ENCODE results near the gene CAMTA2. TPM values are rescaled to one million over a fixed set of nuclear protein-coding genes. Genes with fewer than 3 reads are reported as not detected.

CAMTA2 gene
- polyA plus RNA-seq, 3 donors = 23.9 to 35.5 (median 24.3) TPM

- no peak for DNase-seq (ENCODE audit: extremely low read depth in 1 of 11, low read depth in 9 of 11, low spot score in 4 of 11)
These were observed 37.3 kb downstream of the CAMTA2 start for GRCh38 chr17:4950075-4950745.

GRCh38 chr17:4949321-4950074 lies 38.0 kb downstream of the CAMTA2 start:
- no peak for DNase-seq (ENCODE audit: extremely low read depth in 1 of 11, low read depth in 9 of 11, low spot score in 4 of 11)

- peak in 9 of 11 donors; percentile 66 to 89 (median 83) for DNase-seq (ENCODE audit: extremely low read depth in 1 of 11, low read depth in 9 of 11, low spot score in 4 of 11)
These were observed 38.5 kb downstream of the CAMTA2 start for GRCh38 chr17:4948931-4949320.

- peak in 9 of 11 donors; percentile 64 to 86 (median 82) for DNase-seq (ENCODE audit: extremely low read depth in 1 of 11, low read depth in 9 of 11, low spot score in 4 of 11)
These were observed 39.1 kb downstream of the CAMTA2 start, which contains the start of gene PFN1 for GRCh38 chr17:4948166-4948930. PFN1 (minus strand) TSS chr17:4948530; CDS start chr17:4948394, 136 bp downstream.

GRCh38 chr17:4947411-4948165 lies 39.9 kb downstream of the CAMTA2 start:
- DNase-seq (ENCODE audit: extremely low read depth in 1 of 11, low read depth in 9 of 11, low spot score in 4 of 11) = peak in 1 of 11 donors; percentile 77

- no peak for DNase-seq (ENCODE audit: extremely low read depth in 1 of 11, low read depth in 9 of 11, low spot score in 4 of 11)
These were observed 40.5 kb downstream of the CAMTA2 start for GRCh38 chr17:4947010-4947410.

GRCh38 chr17:4946312-4946976 lies 41.0 kb downstream of the CAMTA2 start:
- DNase-seq (ENCODE audit: extremely low read depth in 1 of 11, low read depth in 9 of 11, low spot score in 4 of 11) = no peak

GRCh38 chr17:4945944-4946280 lies 41.6 kb downstream of the CAMTA2 start:
- no peak for DNase-seq (ENCODE audit: extremely low read depth in 1 of 11, low read depth in 9 of 11, low spot score in 4 of 11)

- DNase-seq (ENCODE audit: extremely low read depth in 1 of 11, low read depth in 9 of 11, low spot score in 4 of 11) = no peak
These were observed 42.1 kb downstream of the CAMTA2 start for GRCh38 chr17:4945176-4945943.

GRCh38 chr17:4944554-4945175 lies 42.8 kb downstream of the CAMTA2 start:
- no peak for DNase-seq (ENCODE audit: extremely low read depth in 1 of 11, low read depth in 9 of 11, low spot score in 4 of 11)

- no peak for DNase-seq (ENCODE audit: extremely low read depth in 1 of 11, low read depth in 9 of 11, low spot score in 4 of 11)
These were observed 43.3 kb downstream of the CAMTA2 start for GRCh38 chr17:4944163-4944553.

GRCh38 chr17:4942760-4943508 lies 44.5 kb downstream of the CAMTA2 start:
- DNase-seq (ENCODE audit: extremely low read depth in 1 of 11, low read depth in 9 of 11, low spot score in 4 of 11) = no peak

- no peak for DNase-seq (ENCODE audit: extremely low read depth in 1 of 11, low read depth in 9 of 11, low spot score in 4 of 11)
These were observed 46.2 kb downstream of the CAMTA2 start for GRCh38 chr17:4941319-4941610.

GRCh38 chr17:4940555-4941318 lies 46.7 kb downstream of the CAMTA2 start:
- DNase-seq (ENCODE audit: extremely low read depth in 1 of 11, low read depth in 9 of 11, low spot score in 4 of 11) = peak in 1 of 11 donors; percentile 87

- DNase-seq (ENCODE audit: extremely low read depth in 1 of 11, low read depth in 9 of 11, low spot score in 4 of 11) = peak; percentile 96 to 100 (median 99)
These were observed 47.5 kb downstream of the CAMTA2 start, which contains the start of the genes RNF167 and SLC25A11 for GRCh38 chr17:4939796-4940554. RNF167 (plus strand) TSS chr17:4940268; CDS start chr17:4940910, 642 bp downstream. SLC25A11 (minus strand) TSS chr17:4940046; CDS start chr17:4939910, 136 bp downstream.

GRCh38 chr17:4939546-4939795 lies 48.0 kb downstream of the CAMTA2 start:
- no peak for DNase-seq (ENCODE audit: extremely low read depth in 1 of 11, low read depth in 9 of 11, low spot score in 4 of 11)

Data from renal cortex interstitium (tissue), 11 donors.